ENCODE results near the gene NCAN.

DNA sequence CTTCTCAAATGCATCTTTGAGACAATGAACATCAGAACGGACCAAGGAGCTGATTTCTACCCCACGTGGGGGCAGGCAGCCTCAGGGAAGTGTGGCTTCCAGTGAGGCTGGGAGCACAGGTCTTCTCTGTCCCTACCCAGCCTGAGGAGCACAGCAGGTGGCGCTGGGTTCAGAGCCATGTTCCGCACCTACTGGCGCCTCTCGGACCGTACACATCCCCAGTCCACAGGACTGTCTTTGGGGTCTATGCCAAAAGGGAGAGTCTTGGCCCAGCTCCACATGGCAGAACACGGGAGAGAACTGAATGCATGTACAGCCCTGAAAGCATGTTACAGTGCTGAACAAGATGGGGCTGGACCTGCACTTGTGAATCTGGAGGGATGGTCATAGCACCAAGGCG is 86.0 kb downstream of the NCAN start:
- TF ChIP-seq, protein P1, sequence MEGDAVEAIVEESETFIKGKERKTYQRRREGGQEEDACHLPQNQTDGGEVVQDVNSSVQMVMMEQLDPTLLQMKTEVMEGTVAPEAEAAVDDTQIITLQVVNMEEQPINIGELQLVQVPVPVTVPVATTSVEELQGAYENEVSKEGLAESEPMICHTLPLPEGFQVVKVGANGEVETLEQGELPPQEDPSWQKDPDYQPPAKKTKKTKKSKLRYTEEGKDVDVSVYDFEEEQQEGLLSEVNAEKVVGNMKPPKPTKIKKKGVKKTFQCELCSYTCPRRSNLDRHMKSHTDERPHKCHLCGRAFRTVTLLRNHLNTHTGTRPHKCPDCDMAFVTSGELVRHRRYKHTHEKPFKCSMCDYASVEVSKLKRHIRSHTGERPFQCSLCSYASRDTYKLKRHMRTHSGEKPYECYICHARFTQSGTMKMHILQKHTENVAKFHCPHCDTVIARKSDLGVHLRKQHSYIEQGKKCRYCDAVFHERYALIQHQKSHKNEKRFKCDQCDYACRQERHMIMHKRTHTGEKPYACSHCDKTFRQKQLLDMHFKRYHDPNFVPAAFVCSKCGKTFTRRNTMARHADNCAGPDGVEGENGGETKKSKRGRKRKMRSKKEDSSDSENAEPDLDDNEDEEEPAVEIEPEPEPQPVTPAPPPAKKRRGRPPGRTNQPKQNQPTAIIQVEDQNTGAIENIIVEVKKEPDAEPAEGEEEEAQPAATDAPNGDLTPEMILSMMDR (IDR thresholded peaks at IDR 0.05; ENCODE audit: low read depth, low read length, missing input control): no peak
- no peak for TF ChIP-seq FOXA1 (IDR thresholded peaks at IDR 0.05)
- TF ChIP-seq ZBTB33 (IDR thresholded peaks at IDR 0.05): no peak
- TF ChIP-seq NR2F2 (IDR thresholded peaks at IDR 0.05): no peak
- TF ChIP-seq MAX (IDR thresholded peaks at IDR 0.05): no peak
- TF ChIP-seq, protein P2, sequence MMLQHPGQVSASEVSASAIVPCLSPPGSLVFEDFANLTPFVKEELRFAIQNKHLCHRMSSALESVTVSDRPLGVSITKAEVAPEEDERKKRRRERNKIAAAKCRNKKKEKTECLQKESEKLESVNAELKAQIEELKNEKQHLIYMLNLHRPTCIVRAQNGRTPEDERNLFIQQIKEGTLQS (IDR thresholded peaks at IDR 0.05): no peak
- TF ChIP-seq SP1 (IDR thresholded peaks at IDR 0.05): no peak
- TF ChIP-seq GABPA (IDR thresholded peaks at IDR 0.05 in 1 of 2, conservative IDR thresholded peaks at IDR 0.05 in 1 of 2): no peak
- no peak for TF ChIP-seq RXRA (IDR thresholded peaks at IDR 0.05)

Measured in liver (tissue), 3 donors.